Measurements from ENCODE around the gene TMEM258.

Gene TMEM258

GRCh38 chr11:61782841-61783240 lies 9.6 kb downstream of the TMEM258 start:
- TF ChIP-seq TCF12 (IDR thresholded peaks at IDR 0.05; ENCODE audit: low read depth) (no peak), FOXM1 (IDR thresholded peaks at IDR 0.05; ENCODE audit: borderline replicate concordance, low read depth) (no peak), EP300 (IDR thresholded peaks at IDR 0.05; ENCODE audit: borderline replicate concordance) (no peak), MAX (IDR thresholded peaks at IDR 0.05) (no peak), TAF1 (IDR thresholded peaks at IDR 0.05; ENCODE audit: low read depth) (no peak), CREB1 (IDR thresholded peaks at IDR 0.05; ENCODE audit: low read depth) (no peak), RAD21 (IDR thresholded peaks at IDR 0.05; ENCODE audit: low read depth) (no peak), ZBTB7A (IDR thresholded peaks at IDR 0.05; ENCODE audit: low read depth) (no peak), TEAD4 (IDR thresholded peaks at IDR 0.05) (no peak), REST (IDR thresholded peaks at IDR 0.05; ENCODE audit: low read depth) (no peak), YY1 (IDR thresholded peaks at IDR 0.05; ENCODE audit: low read depth) (no peak), EGR1 (IDR thresholded peaks at IDR 0.05) (no peak)

GRCh38 chr11:61782299-61782698 lies 10.1 kb downstream of the TMEM258 start:
- no peak for TF ChIP-seq NFIC (IDR thresholded peaks at IDR 0.05)
- no peak for TF ChIP-seq CREB1 (IDR thresholded peaks at IDR 0.05; ENCODE audit: low read depth)
- no peak for TF ChIP-seq RAD21 (IDR thresholded peaks at IDR 0.05; ENCODE audit: low read depth)
- TF ChIP-seq TCF12 (IDR thresholded peaks at IDR 0.05; ENCODE audit: low read depth), result no peak
- no peak for TF ChIP-seq TEAD4 (IDR thresholded peaks at IDR 0.05)

GRCh38 chr11:61781585-61781984 lies 10.8 kb downstream of the TMEM258 start:
- TF ChIP-seq CREB1 (IDR thresholded peaks at IDR 0.05; ENCODE audit: low read depth) (no peak), YY1 (IDR thresholded peaks at IDR 0.05; ENCODE audit: low read depth) (no peak)

GRCh38 chr11:61780581-61781162 lies 11.7 kb downstream of the TMEM258 start:
- TF ChIP-seq CREB1 (IDR thresholded peaks at IDR 0.05; ENCODE audit: low read depth) (no peak), RAD21 (IDR thresholded peaks at IDR 0.05; ENCODE audit: low read depth) (no peak), ZBTB7A (IDR thresholded peaks at IDR 0.05; ENCODE audit: low read depth) (no peak), YY1 (IDR thresholded peaks at IDR 0.05; ENCODE audit: low read depth) (no peak), TAF1 (IDR thresholded peaks at IDR 0.05; ENCODE audit: low read depth) (no peak), FOXM1 (IDR thresholded peaks at IDR 0.05; ENCODE audit: borderline replicate concordance, low read depth) (no peak), REST (IDR thresholded peaks at IDR 0.05; ENCODE audit: low read depth) (no peak), EP300 (IDR thresholded peaks at IDR 0.05; ENCODE audit: borderline replicate concordance) (no peak), TCF12 (IDR thresholded peaks at IDR 0.05; ENCODE audit: low read depth) (no peak), CEBPB (IDR thresholded peaks at IDR 0.05) (no peak), TEAD4 (IDR thresholded peaks at IDR 0.05) (no peak), EGR1 (IDR thresholded peaks at IDR 0.05) (no peak), USF1 (IDR thresholded peaks at IDR 0.05) (no peak)

- no peak for TF ChIP-seq TAF1 (IDR thresholded peaks at IDR 0.05; ENCODE audit: low read depth)
- TF ChIP-seq EP300 (IDR thresholded peaks at IDR 0.05; ENCODE audit: borderline replicate concordance), result no peak
- TF ChIP-seq TCF12 (IDR thresholded peaks at IDR 0.05; ENCODE audit: low read depth), result no peak
- no peak for TF ChIP-seq TEAD4 (IDR thresholded peaks at IDR 0.05)
- no peak for TF ChIP-seq MAX (IDR thresholded peaks at IDR 0.05)
- TF ChIP-seq YY1 (IDR thresholded peaks at IDR 0.05; ENCODE audit: low read depth), result no peak
- no peak for TF ChIP-seq USF1 (IDR thresholded peaks at IDR 0.05)
These were observed 12.5 kb downstream of the TMEM258 start for GRCh38 chr11:61779666-61780525.

All from Ishikawa (cell line).